Karpas-422 (cell line): ENCODE data around the gene GJA8. TPM values are rescaled to one million over a fixed set of nuclear protein-coding genes. Genes with fewer than 3 reads are reported as not detected.
"Not testable (repeated sequence)": the region's sequence is repeated elsewhere in the genome, so short reads cannot be mapped to it uniquely, and the experiment has no call there.

Source experiments
- DNase-seq: peaks from one replicate; pipeline ENCODE4 v3.0.0-alpha.2; 2015
- H2AFZ ChIP-seq: fragments of 200-600 bp; sonication (generic); 2 replicates; pipeline ENCODE4 v1.6.1; 2014; ENCODE audit warnings: antibody characterized with exemption, low read length, mixed read lengths
- H3K27ac ChIP-seq: fragments of 200-600 bp; sonication (generic); 2 replicates; pipeline ENCODE4 v1.5.1; 2014; ENCODE audit warnings: mild to moderate bottlenecking, low read length, moderate library complexity
- H3K27me3 ChIP-seq: fragments of 200-600 bp; sonication (generic); 2 replicates; pipeline ENCODE4 v1.6.1; 2014; ENCODE audit warnings: low read length, mixed read lengths
- H3K36me3 ChIP-seq: fragments of 200-600 bp; sonication (generic); 2 replicates; pipeline ENCODE4 v1.6.1; 2014; ENCODE audit warnings: low read length, mixed read lengths; ENCODE audit not compliant: insufficient read depth
- H3K4me1 ChIP-seq: fragments of 200-600 bp; sonication (generic); 2 replicates; pipeline ENCODE4 v1.6.1; 2014; ENCODE audit warnings: mild to moderate bottlenecking, low read length, mixed read lengths
- H3K4me2 ChIP-seq: fragments of 200-600 bp; sonication (generic); 2 replicates; pipeline ENCODE4 v1.6.1; 2014; ENCODE audit warnings: low read length, low read depth, mild to moderate bottlenecking; ENCODE audit not compliant: poor library complexity, severe bottlenecking
- H3K4me3 ChIP-seq: fragments of 200-600 bp; sonication (generic); 2 replicates; pipeline ENCODE4 v1.5.1; 2014; ENCODE audit warnings: mild to moderate bottlenecking, antibody characterized with exemption, low read length, mixed read lengths
- H3K79me2 ChIP-seq: fragments of 200-600 bp; sonication (generic); 2 replicates; pipeline ENCODE4 v1.6.1; 2014; ENCODE audit warnings: mild to moderate bottlenecking, low read length, mixed read lengths
- H3K9ac ChIP-seq: fragments of 200-600 bp; sonication (generic); 2 replicates; pipeline ENCODE4 v1.6.0; 2014; ENCODE audit warnings: low read length
- H3K9me2 ChIP-seq: fragments of 200-600 bp; sonication (generic), shearing (Covaris generic); replicated peaks from 2 replicates; pipeline ENCODE4 v1.6.0; 2014; ENCODE audit warnings: mild to moderate bottlenecking, low read length, moderate library complexity; ENCODE audit not compliant: insufficient read depth
- H3K9me3 ChIP-seq: fragments of 300-700, 200-600 bp; sonication (generic); 2 replicates; pipeline ENCODE4 v1.6.1; 2014; ENCODE audit warnings: low read length, mixed read lengths
- H4K20me1 ChIP-seq: fragments of 200-600 bp; sonication (generic); 2 replicates; pipeline ENCODE4 v1.6.1; 2014; ENCODE audit warnings: mild to moderate bottlenecking, antibody characterized with exemption, low read length, low read depth; ENCODE audit not compliant: insufficient read depth
- total RNA-seq: library from RNA; depleted of rRNA; stranded (reverse); fragments of >200 nt; shearing (Covaris generic); gene quantifications from 2 replicates; pipeline ENCODE4 v1.2.3, GENCODE V29; 2014; ENCODE audit warnings: low replicate concordance

The GJA8 gene
- total RNA-seq, 1 experiment from 2014 or later, result not detected

GRCh38 chr1:147907786-147908509, 5.4 kb downstream of the GJA8 start:
- H3K4me3 ChIP-seq, result no peak overlapping the region
- H3K4me1 ChIP-seq, result no peaks in the 10 kb centered on the region
- no peaks in the 10 kb centered on the region for H3K79me2 ChIP-seq
- H3K9ac ChIP-seq, result no peak overlapping the region
- no peaks in the 10 kb centered on the region for H3K27me3 ChIP-seq
- H3K9me2 ChIP-seq, result no peaks in the 10 kb centered on the region
- no peak overlapping the region for H3K27ac ChIP-seq
- no peaks in the 10 kb centered on the region for H3K36me3 ChIP-seq
- H2AFZ ChIP-seq, result no peak overlapping the region
- no peak for DNase-seq
- no peak overlapping the region for H3K4me2 ChIP-seq
- H4K20me1 ChIP-seq, result no peaks in the 10 kb centered on the region
- H3K9me3 ChIP-seq, result no peaks in the 10 kb centered on the region

- Histone ChIP-seq H3K27me3 (no peaks in the 10 kb centered on the region), H3K9me2 (no peaks in the 10 kb centered on the region), H3K27ac (no peak overlapping the region), H3K79me2 (no peaks in the 10 kb centered on the region), H3K9ac (no peak overlapping the region), H3K4me3 (no peak overlapping the region), H2AFZ (no peak overlapping the region), H3K9me3 (no peaks in the 10 kb centered on the region), H4K20me1 (no peaks in the 10 kb centered on the region), H3K4me1 (no peaks in the 10 kb centered on the region), H3K36me3 (no peaks in the 10 kb centered on the region), H3K4me2 (no peak overlapping the region)
- DNase-seq, result no peak
Observed at GRCh38 chr1:147912553-147912952, 10.0 kb downstream of the GJA8 start.

GRCh38 chr1:147913362-147913942, 10.9 kb downstream of the GJA8 start:
- Histone ChIP-seq H3K79me2 (no peaks in the 10 kb centered on the region), H3K36me3 (no peaks in the 10 kb centered on the region), H3K27ac (no peak overlapping the region), H3K9me2 (no peaks in the 10 kb centered on the region), H3K4me2 (no peak overlapping the region), H3K4me1 (no peaks in the 10 kb centered on the region), H4K20me1 (no peaks in the 10 kb centered on the region), H2AFZ (no peak overlapping the region), H3K9me3 (no peaks in the 10 kb centered on the region), H3K4me3 (no peak overlapping the region), H3K27me3 (no peaks in the 10 kb centered on the region), H3K9ac (no peak overlapping the region)
- DNase-seq, result no peak

- Histone ChIP-seq H3K79me2 (no peaks in the 10 kb centered on the region), H3K4me3 (no peak overlapping the region), H3K4me2 (no peak overlapping the region), H3K9ac (no peak overlapping the region), H4K20me1 (no peaks in the 10 kb centered on the region), H3K9me2 (no peaks in the 10 kb centered on the region), H3K9me3 (no peaks in the 10 kb centered on the region), H3K4me1 (no peaks in the 10 kb centered on the region), H3K27ac (no peak overlapping the region), H3K36me3 (no peaks in the 10 kb centered on the region), H3K27me3 (no peaks in the 10 kb centered on the region), H2AFZ (no peak overlapping the region)
- no peak for DNase-seq
Observed at GRCh38 chr1:147919896-147920295, 17.3 kb downstream of the GJA8 start.

DNA sequence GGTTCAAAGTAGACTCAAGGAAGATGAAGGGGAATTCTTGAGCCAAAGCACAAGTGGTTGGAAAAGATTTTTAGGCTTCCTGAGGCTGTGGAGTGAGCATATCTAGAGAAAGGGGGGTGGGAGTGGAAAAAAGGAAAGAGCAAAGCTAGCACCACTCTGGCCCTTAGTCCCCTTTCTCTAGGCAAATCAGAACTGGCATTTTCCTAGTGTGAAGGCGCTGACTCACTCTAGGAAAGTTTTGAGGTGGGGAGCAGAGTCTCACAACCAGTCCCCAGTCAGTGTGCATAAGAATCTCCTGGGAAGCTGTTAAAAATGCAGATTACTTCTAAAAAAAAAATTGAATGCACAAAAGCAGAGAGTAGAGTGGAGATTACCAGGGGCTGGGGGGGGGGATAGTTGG, 22.2 kb downstream of the GJA8 start:
- Histone ChIP-seq H3K9me2 (no peaks in the 10 kb centered on the region), H3K4me3 (no peak overlapping the region), H3K27me3 (no peaks in the 10 kb centered on the region), H3K4me1 (peaks cover 6% of the 10 kb centered on the region), H3K36me3 (no peaks in the 10 kb centered on the region), H3K79me2 (peaks cover 11% of the 10 kb centered on the region), H4K20me1 (no peaks in the 10 kb centered on the region), H2AFZ (no peak overlapping the region), H3K9me3 (no peaks in the 10 kb centered on the region), H3K27ac (no peak overlapping the region), H3K9ac (no peak overlapping the region), H3K4me2 (no peak overlapping the region)
- DNase-seq, result no peak

- not testable (repeated sequence) for H3K4me2 ChIP-seq, H3K27me3 ChIP-seq, H3K9me2 ChIP-seq, H3K9me3 ChIP-seq, H3K9ac ChIP-seq, H3K27ac ChIP-seq, DNase-seq, H3K4me3 ChIP-seq, H2AFZ ChIP-seq, H4K20me1 ChIP-seq, H3K36me3 ChIP-seq
- H3K79me2 ChIP-seq, result peaks cover 35% of the 10 kb centered on the region
- H3K4me1 ChIP-seq, result peaks cover 12% of the 10 kb centered on the region
Observed at GRCh38 chr1:147927215-147927614, 24.6 kb downstream of the GJA8 start.

- not testable (repeated sequence) for H3K27ac ChIP-seq, H3K9me2 ChIP-seq, H3K4me2 ChIP-seq, H3K27me3 ChIP-seq, H2AFZ ChIP-seq, H3K36me3 ChIP-seq, H3K9ac ChIP-seq, H3K9me3 ChIP-seq, DNase-seq, H4K20me1 ChIP-seq, H3K4me3 ChIP-seq
- H3K79me2 ChIP-seq, result peaks cover 39% of the 10 kb centered on the region
- H3K4me1 ChIP-seq, result peaks cover 12% of the 10 kb centered on the region
Observed at GRCh38 chr1:147927689-147928088, 25.1 kb downstream of the GJA8 start.

GRCh38 chr1:147928236-147929132, 25.9 kb downstream of the GJA8 start, which contains the start of gene GPR89B:
TSS of gene GPR89B (plus strand) at chr1:147928420. CDS start at chr1:147928537, 117 bp downstream.
- peak within 1 kb of the TSS; percentile 84 for H3K4me3 ChIP-seq
- H2AFZ ChIP-seq, H3K27me3 ChIP-seq, H3K9me2 ChIP-seq, H3K36me3 ChIP-seq, H4K20me1 ChIP-seq, H3K27ac ChIP-seq, H3K9me3 ChIP-seq: not testable (repeated sequence)
- peak; percentile 97 for DNase-seq
- peaks cover 39% of the 10 kb centered on the region for H3K79me2 ChIP-seq
- H3K9ac ChIP-seq, result peak within 1 kb of the TSS; percentile 88
- peaks cover 12% of the 10 kb centered on the region for H3K4me1 ChIP-seq
- H3K4me2 ChIP-seq, result peak within 1 kb of the TSS; percentile 78
